Jurkat, Clone E6-1 (cell line): ENCODE measurements around the gene USP36.
A peak's percentile ranks its signal among the peaks of the same experiment; 100 is the strongest.

ENCODE experiments used
- DNase-seq: peaks from one replicate; pipeline ENCODE4 v3.0.0-alpha.2; 2011; ENCODE audit warnings: low read depth, low spot score
- H3K4me3 ChIP-seq: 2 replicates; pipeline ENCODE4 v1.5.1; 2011; ENCODE audit warnings: mild to moderate bottlenecking, low read length, control low read depth, moderate library complexity

USP36 gene

DNA sequence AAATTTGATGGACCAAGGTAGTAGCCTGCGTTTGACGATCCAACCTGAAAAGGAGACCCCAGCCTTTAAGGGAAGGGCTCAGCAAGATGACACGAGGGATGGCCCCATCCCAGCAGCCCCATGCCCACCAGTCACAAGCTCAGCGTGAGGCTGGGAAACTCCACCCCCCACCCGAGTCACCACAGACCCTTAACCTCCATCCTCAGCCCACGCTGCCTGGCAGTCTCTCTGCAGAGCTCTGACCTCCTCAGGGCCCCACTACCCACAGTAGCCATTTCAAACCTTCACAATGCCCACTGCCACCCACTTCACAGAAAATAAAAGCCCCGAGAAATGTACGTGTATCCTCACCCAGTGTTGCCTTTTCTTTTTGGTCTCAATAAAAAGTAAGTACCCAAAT lies 18.7 kb downstream of the USP36 start:
- no peak for DNase-seq

DNA sequence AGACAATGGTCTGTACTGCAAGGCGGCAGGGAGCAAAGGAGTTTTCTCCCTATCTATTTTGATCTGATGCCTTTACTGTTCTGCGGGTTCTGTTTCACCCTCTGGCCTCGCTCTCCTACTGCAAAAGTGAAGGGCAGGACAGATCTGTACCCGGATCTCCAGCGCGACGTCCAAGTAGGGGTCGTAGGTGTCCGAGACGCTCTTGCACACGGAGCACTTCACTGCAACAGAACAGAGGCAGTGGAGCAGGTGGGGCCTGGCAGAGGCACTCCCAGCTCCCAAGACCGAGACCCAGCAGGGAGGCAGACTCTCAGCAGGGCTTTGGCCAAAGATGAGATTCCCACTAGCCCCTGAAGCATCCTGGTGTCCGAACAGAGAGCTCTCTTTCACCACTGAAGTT lies 19.8 kb downstream of the USP36 start:
- no peak for DNase-seq
- no peak overlapping the region for H3K4me3 ChIP-seq

More for the DNA sequence above, 18.7 kb downstream of the USP36 start:
- no peak overlapping the region for H3K4me3 ChIP-seq

DNA sequence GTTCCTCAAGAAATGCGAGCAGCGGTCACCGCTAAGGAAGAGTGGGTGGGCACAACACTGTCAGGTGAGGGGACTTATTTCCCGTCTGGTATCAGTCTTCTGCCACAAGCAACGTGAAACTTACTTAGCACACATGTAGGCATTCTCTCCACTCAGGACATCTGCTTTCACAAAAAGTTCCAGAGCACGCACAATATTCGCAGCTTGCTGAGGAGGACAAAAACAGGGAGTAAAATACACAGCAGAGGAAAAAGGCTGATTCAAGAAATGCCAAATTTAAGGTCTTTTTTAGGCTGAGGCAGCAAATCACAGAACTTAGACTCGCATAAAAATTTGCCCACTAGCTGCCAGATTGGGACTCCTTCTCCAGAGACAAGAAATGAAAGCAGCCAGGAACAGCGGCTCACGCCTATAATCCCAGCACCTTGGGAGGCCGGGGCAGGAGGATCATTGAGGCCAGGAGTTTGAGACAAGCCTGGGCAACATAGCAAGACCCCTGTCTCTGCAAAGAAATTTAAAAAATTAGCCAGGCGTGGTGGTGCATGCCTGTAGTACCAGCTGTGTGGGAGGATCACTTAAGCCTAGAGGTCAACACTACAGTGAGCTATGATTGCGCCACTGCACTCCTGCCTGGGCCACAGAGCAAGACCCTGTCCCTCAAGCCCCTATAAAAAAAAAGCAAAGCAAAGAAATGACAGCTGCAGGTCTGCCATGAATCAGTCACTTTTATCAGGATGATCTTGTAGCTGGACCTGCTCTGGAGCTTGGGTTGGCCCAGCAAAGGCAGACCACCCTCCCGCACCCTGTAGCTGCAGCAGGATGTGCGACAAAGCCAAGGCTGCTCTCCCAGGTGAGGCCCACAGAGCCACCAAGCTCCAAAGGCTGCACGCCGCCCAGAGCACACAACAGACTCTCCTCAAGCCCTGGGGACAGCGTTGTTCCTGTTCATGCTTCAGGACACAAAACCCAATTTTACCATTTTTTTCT lies 20.5 kb downstream of the USP36 start:
- H3K4me3 ChIP-seq: no peak overlapping the region
- DNase-seq: no peak

DNA sequence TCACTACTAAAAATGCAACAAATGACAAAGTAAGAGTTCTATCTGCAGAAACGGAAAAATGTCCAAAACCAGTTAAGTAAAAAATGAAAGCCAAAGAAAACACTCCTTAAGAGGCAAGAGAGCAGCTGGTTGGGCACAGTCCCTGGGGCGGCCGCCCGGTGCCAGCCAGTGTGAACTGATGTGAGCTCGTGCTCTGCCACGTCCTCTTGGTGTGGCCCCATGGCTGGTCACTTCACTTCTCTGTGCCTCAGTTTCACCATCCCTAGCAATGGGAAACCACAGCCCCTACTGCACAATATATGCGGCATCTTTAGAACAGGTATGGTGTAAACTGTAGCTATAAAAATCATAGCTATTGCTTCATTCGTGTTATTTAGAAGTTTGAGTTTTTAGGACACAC lies 21.2 kb downstream of the USP36 start:
- no peak for DNase-seq
- H3K4me3 ChIP-seq: no peak overlapping the region

- H3K4me3 ChIP-seq: peak overlapping the region; percentile 13; the same call in 1 of the 2 replicates
- peak; percentile 91 for DNase-seq
Measured at GRCh38 chr17:78818932-78819331, 21.7 kb downstream of the USP36 start.

DNA sequence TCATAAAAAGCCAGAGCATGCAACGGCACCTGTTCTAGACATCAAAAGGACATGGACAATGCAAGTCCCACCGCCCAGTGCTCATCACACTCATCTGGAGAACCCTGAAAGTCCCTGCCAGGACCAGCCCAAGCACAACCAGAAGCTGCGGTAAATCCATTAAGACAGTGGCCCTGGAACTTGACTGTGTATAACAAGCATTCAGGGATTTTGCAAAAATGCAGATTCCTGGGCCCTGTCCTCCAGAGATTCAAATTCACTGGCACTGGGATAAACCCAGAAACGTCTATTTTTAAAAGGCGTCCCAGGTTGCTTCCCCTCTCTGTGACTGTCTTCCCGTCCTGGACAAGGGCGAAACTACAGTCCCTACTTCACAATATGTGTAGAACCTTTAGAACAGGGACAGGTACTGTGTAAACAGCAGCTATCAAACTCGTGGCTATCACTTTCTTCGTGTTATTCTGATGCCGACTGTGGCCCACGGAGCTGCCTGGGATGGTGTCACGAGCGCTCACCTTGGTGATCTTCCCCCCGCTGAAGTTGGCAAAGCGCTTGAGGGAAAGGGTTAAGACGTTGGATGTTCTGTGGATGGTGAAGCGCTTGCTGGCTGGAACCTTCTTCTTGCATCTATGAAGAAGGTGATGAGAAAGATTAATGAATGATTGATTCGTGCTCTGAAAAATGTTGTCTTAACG lies 22.3 kb downstream of the USP36 start:
- peak overlapping the region; percentile 13 for H3K4me3 ChIP-seq
- no peak for DNase-seq

DNA sequence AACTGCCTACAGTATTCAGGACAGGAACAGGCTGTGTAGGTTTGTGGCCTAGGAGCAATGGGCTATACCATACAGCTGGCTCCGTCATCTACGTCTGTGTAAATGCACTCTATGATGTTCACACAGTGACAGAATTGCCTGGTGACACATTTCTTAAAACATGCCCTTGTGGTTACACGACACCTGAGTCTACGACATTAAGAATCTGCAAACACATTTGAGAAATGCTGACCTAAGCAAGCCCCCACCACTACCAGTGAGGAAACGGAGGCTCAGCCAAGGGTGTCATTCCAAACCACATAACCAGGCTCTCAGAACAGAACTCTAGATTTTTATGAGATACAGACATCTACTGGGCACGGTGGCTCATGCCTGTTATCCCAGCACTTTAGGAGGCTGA lies 23.5 kb downstream of the USP36 start:
- DNase-seq: peak; percentile 93
- H3K4me3 ChIP-seq: no peak overlapping the region

DNA sequence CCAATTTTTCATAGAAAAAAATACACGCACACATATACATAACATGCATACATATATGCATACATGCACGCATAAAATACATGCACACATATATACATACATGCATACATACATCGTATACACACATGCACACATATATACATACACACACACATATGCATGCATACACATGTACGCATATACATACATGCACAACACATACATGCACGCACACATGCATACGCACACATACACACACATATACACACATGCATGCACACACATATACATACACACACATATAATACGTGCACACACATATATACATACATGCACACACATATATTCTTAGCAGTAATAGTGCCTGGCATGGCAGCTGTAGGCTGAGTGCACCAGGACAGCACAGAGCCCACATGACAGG lies 24.9 kb downstream of the USP36 start:
- H3K4me3 ChIP-seq: no peak overlapping the region
- no peak for DNase-seq

DNA sequence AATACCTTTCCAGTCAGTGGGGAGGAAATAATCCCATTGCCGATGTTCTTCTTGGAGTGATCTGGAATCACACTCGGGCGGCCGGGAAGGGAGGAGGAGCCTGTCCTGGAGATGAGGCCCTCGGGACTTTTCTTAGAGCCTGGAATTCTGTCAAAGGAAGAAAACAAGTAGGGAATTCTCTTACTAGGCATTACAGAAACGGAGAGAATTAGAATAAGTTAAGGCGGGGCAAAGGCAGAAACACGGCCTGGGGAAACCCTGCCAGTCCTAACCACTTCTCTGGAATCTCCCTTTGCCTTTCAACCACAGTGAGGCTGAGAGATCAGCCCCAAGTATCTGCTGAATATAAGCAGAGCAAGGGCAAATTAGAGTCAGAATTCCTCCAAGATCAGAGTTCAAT lies 27.8 kb downstream of the USP36 start:
- H3K4me3 ChIP-seq: no peak overlapping the region

DNA sequence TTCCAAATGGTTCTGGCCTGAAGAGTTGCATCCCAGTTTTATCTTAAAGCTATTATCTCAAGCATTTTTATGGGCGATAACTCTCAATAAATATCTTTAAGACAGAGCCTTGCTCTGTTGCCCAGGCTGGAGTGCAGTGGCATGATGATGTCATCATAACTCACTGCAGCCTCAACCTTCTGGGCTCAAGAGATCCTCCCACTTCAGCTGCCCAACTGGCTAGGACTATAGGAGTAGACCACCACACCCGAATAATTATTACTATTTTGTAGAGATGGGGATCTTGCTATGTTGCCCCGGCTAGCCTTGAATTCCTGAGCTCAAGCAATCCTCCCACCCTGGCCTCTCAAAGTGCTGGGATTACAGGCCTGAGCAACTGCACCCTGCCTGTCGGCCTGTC lies 32.5 kb downstream of the USP36 start:
- no peak for DNase-seq
- H3K4me3 ChIP-seq: no peak overlapping the region

More for the DNA sequence above, 27.8 kb downstream of the USP36 start:
- DNase-seq: no peak

DNA sequence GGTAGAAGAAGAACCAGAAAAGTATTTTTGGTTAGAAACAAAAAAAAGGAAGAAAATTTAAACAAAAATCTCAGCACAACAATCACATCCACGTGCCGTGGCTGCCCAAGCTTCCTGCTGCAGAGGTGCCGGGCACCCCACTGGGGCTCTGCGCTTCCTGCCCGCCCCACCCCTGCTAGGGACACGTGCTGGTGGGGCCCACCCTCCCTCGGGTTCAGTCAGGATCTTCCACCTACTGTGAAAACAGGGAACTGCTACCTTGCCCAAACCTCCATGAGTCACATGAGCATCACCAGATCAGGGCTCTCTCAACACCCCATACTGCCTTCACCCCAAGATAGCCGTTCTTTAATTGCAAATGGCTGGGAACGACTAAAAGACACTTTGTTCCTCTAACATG lies 34.2 kb downstream of the USP36 start:
- DNase-seq: no peak
- H3K4me3 ChIP-seq: no peak overlapping the region

- H3K4me3 ChIP-seq: no peak overlapping the region
- no peak for DNase-seq
Measured at GRCh38 chr17:78805301-78805700, 35.3 kb downstream of the USP36 start.

GRCh38 chr17:78804777-78805176 lies 35.8 kb downstream of the USP36 start:
- no peak overlapping the region for H3K4me3 ChIP-seq
- no peak for DNase-seq

DNA sequence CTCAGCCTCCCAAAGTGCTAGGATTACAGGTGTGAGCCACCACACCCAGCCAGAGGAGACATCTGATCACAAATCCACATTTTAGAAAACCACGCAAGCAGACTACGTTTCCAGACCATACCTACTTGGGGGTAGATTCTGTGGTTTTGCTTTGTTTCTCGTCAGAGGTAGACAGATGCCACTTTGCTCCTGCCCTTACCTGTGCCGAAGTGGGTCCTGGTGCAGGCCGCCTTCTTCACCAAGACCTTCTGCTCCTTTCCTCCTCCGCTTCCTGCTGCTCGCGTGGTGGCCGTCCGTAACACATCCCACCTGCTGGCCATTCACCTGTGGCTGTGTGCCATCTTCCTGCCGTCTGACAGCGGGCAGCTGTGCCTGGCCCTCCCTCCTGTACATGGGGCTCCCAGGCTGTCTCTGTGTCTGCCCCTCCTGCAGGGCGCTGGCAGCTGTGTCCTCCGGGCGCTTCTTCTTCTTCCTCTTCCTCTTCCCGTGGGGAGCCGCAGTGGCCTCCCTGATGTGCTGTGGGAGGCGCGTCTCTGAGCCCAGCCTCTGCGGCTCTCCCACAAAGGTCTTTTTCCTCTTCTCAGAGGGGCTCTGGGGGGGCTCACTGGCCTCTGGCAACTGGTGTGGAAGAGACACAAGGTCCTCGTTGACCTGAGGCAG lies 37.3 kb downstream of the USP36 start:
- DNase-seq: no peak
- H3K4me3 ChIP-seq: no peak overlapping the region

GRCh38 chr17:78802459-78802858 lies 38.2 kb downstream of the USP36 start:
- no peak for DNase-seq
- no peak overlapping the region for H3K4me3 ChIP-seq

DNA sequence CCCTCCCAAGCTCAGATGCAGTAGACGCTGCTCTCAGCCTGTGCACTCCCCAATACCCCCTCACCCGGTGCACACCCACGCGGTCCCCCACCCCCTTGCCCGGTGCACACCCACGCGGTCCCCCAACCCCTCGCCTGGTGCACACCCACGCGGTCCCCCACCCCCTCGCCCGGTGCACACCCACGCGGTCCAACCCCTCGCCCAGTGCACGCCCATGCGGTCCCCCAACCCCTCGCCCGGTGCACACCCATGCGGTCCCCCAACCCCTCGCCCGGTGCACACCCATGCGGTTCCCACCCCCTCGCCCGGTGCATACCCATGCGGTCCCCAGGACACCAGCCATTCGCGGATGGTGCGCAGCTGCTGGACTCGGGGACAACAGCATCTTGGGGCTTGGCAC lies 38.6 kb downstream of the USP36 start:
- no peak overlapping the region for H3K4me3 ChIP-seq
- DNase-seq: no peak

GRCh38 chr17:78800132-78800931 lies 40.3 kb downstream of the USP36 start:
- DNase-seq: no peak
- H3K4me3 ChIP-seq: no peak overlapping the region

GRCh38 chr17:78798695-78799559 lies 41.7 kb downstream of the USP36 start:
- DNase-seq: no peak
- H3K4me3 ChIP-seq: no peak overlapping the region
